ENCODE data around the gene KRTAP10-5. TPM values are rescaled to one million over a fixed set of nuclear protein-coding genes. Genes with fewer than 3 reads are reported as not detected.

The KRTAP10-5 gene
- total RNA-seq, 1 experiment from 2014 or later = not detected

DNA sequence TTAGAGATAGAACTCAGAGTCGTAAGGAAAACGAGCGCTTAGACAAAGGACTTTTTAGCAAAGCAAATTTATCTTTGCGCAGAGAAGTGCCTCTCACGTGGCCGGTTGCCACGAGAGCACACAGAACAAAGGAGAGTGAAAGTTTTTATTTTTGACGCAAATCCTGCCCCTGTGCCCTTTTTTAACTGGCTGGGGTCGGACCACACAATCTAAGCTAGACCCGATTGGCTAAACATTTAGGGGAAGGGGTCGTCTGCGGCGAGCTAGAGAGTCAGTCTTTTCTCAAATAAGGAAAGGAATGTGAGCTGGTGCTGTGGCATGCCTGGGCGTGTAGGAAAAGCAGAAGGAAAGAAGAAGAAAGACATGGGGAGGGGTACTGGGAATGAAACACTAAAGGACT is 31.5 kb downstream of the KRTAP10-5 start:
- ATAC-seq (no peak), DNase-seq (ENCODE audit: low read depth, low spot score) (no peak)
- H3K9me2 ChIP-seq (ENCODE audit: insufficient read depth) = no peaks in the 10 kb centered on the region
- no peaks in the 10 kb centered on the region for H3K36me3 ChIP-seq (ENCODE audit: control insufficient read depth in 1 of 2, insufficient read depth in 2 of 2, low read length in 2 of 2)
- H3K9me3 ChIP-seq (ENCODE audit: control insufficient read depth in 1 of 2, insufficient read depth in 1 of 2, low read depth in 1 of 2, low read length in 2 of 2) = peaks cover 0 to 9% of the 10 kb centered on the region in 2 experiments; a peak in 2 of 4 replicates
- no peak overlapping the region for H2AFZ ChIP-seq (ENCODE audit: low read depth, low read length, poor library complexity, severe bottlenecking)
- ChIA-PET POLR2A (no interaction called here), RAD21 (ENCODE audit: low non-redundant PET in 1 of 2, low total read pairs in 2 of 2, uncharacterized antibody in 2 of 2, unreplicated experiment in 2 of 2) (no interaction called here), CTCF (no interaction called here)
- no peak overlapping the region for H3K4me3 ChIP-seq (replicated peaks in 1 of 2; ENCODE audit: low read depth in 1 of 2, low read length in 2 of 2)
- H3K79me2 ChIP-seq (ENCODE audit: insufficient read depth, low read length) = no peaks in the 10 kb centered on the region
- intact Hi-C loops (cut with micrococcal nuclease) = no loop called here
- no peak overlapping the region for H3K4me2 ChIP-seq (ENCODE audit: low read length)
- H3K27me3 ChIP-seq (ENCODE audit: insufficient read depth, low read length) = no peaks in the 10 kb centered on the region
- H4K20me1 ChIP-seq (ENCODE audit: insufficient read depth) = no peaks in the 10 kb centered on the region
- H3K9ac ChIP-seq (ENCODE audit: low read length) = no peak overlapping the region
- no peak for TF ChIP-seq JUND (IDR thresholded peaks at IDR 0.05)
- no peak for TF ChIP-seq POLR2AphosphoS5 (IDR thresholded peaks at IDR 0.05; ENCODE audit: low read depth, low read length)
- no peak for TF ChIP-seq TCF7L2 (IDR thresholded peaks at IDR 0.05; ENCODE audit: borderline replicate concordance, extremely low read depth, insufficient read depth, insufficient read length)
- TF ChIP-seq, protein P1, sequence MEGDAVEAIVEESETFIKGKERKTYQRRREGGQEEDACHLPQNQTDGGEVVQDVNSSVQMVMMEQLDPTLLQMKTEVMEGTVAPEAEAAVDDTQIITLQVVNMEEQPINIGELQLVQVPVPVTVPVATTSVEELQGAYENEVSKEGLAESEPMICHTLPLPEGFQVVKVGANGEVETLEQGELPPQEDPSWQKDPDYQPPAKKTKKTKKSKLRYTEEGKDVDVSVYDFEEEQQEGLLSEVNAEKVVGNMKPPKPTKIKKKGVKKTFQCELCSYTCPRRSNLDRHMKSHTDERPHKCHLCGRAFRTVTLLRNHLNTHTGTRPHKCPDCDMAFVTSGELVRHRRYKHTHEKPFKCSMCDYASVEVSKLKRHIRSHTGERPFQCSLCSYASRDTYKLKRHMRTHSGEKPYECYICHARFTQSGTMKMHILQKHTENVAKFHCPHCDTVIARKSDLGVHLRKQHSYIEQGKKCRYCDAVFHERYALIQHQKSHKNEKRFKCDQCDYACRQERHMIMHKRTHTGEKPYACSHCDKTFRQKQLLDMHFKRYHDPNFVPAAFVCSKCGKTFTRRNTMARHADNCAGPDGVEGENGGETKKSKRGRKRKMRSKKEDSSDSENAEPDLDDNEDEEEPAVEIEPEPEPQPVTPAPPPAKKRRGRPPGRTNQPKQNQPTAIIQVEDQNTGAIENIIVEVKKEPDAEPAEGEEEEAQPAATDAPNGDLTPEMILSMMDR (IDR thresholded peaks at IDR 0.05 in 2 of 3, conservative IDR thresholded peaks at IDR 0.05 in 1 of 3; ENCODE audit: borderline replicate concordance in 1 of 3, insufficient read depth in 1 of 3, low read depth in 2 of 3, low read length in 2 of 3) = no peak
- no peak for TF ChIP-seq YY1 (IDR thresholded peaks at IDR 0.05; ENCODE audit: extremely low read depth, insufficient replicate concordance, low read depth, low read length)
- TF ChIP-seq EZH2 (IDR thresholded peaks at IDR 0.05) = no peak
- TF ChIP-seq ZNF274 (IDR thresholded peaks at IDR 0.05; ENCODE audit: low read depth, low read length) = no peak
- TF ChIP-seq SIN3A (IDR thresholded peaks at IDR 0.05; ENCODE audit: low read depth) = no peak
- no peak for TF ChIP-seq FOSL1 (IDR thresholded peaks at IDR 0.05; ENCODE audit: low read depth)
- no peak for TF ChIP-seq ELF1 (IDR thresholded peaks at IDR 0.05; ENCODE audit: borderline replicate concordance, low read depth)
- TF ChIP-seq ATF3 (IDR thresholded peaks at IDR 0.05) = no peak
- no peak for TF ChIP-seq EGR1 (IDR thresholded peaks at IDR 0.05; ENCODE audit: low read depth)
- no peak for TF ChIP-seq CBX3 (IDR thresholded peaks at IDR 0.05; ENCODE audit: low read depth)
- no peak for TF ChIP-seq REST (IDR thresholded peaks at IDR 0.05; ENCODE audit: low read depth)
- H3K27ac ChIP-seq (ENCODE audit: low read depth, low read length) = no peak overlapping the region
- no TSS peak for BruUV-seq (replicated peaks)
- H3K4me1 ChIP-seq (ENCODE audit: control insufficient read depth in 1 of 2, insufficient read depth in 2 of 2, low read length in 2 of 2) = no peaks in the 10 kb centered on the region
